SU-DHL-6 (cell line): ENCODE measurements around the gene SMIM38.

Experiments
- H2AFZ ChIP-seq: fragments of 200-600 bp; sonication (generic); 2 replicates; pipeline ENCODE4 v1.6.1; 2014; ENCODE audit warnings: low read depth, mild to moderate bottlenecking, moderate library complexity, mixed read lengths, antibody characterized with exemption, low read length; ENCODE audit not compliant: severe bottlenecking
- H3F3A ChIP-seq: fragments of 200-600 bp; shearing (Covaris generic); 2 replicates; pipeline ENCODE4 v1.6.0; 2016; ENCODE audit warnings: antibody characterized with exemption, mild to moderate bottlenecking; ENCODE audit not compliant: insufficient read depth
- H3K27ac ChIP-seq: fragments of 200-600 bp; sonication (generic); 2 replicates; pipeline ENCODE4 v1.5.1; 2016; ENCODE audit warnings: low read depth, mild to moderate bottlenecking, low read length, moderate library complexity, mixed read lengths
- H3K27me3 ChIP-seq: fragments of 200-600 bp; sonication (generic), shearing (Covaris generic); 2 replicates; pipeline ENCODE4 v1.6.0; 2014; ENCODE audit warnings: mild to moderate bottlenecking, low read length
- H3K36me3 ChIP-seq: fragments of 200-600 bp; sonication (generic); 2 replicates; pipeline ENCODE4 v1.6.1; 2014; ENCODE audit warnings: mild to moderate bottlenecking, low read length, mixed read lengths
- H3K4me2 ChIP-seq: fragments of 300-600, 200-600 bp; shearing (Covaris generic), sonication (generic); 2 replicates; pipeline ENCODE4 v1.6.0; 2014; ENCODE audit warnings: low read length, low read depth, mild to moderate bottlenecking; ENCODE audit not compliant: poor library complexity, severe bottlenecking
- H3K4me3 ChIP-seq: fragments of 200-600 bp; sonication (generic); 2 replicates; pipeline ENCODE4 v1.5.1; 2014; ENCODE audit warnings: antibody characterized with exemption, low read length, mild to moderate bottlenecking, mixed read lengths; ENCODE audit not compliant: insufficient read depth, poor library complexity, severe bottlenecking
- H3K79me2 ChIP-seq: fragments of 200-600 bp; sonication (generic); 2 replicates; pipeline ENCODE4 v1.6.1; 2014; ENCODE audit warnings: mild to moderate bottlenecking, low read length, moderate library complexity; ENCODE audit not compliant: insufficient read depth
- H3K9ac ChIP-seq: fragments of 200-600 bp; sonication (generic); 2 replicates; pipeline ENCODE4 v1.7.0; 2014; ENCODE audit warnings: mild to moderate bottlenecking, low read length
- H3K9me2 ChIP-seq: fragments of 200-600 bp; sonication (generic); replicated peaks from 2 replicates; pipeline ENCODE4 v1.6.1; 2014; ENCODE audit warnings: low read length; ENCODE audit not compliant: insufficient read depth
- H3K9me3 ChIP-seq: fragments of 200-600 bp; sonication (generic); 2 replicates; pipeline ENCODE4 v1.6.1; 2014; ENCODE audit warnings: low read length, mixed read lengths; ENCODE audit not compliant: insufficient read depth
- H4K20me1 ChIP-seq: fragments of 200-600 bp; sonication (generic); 2 replicates; pipeline ENCODE4 v1.6.1; 2014; ENCODE audit warnings: low read depth, mild to moderate bottlenecking, antibody characterized with exemption, low read length, moderate library complexity, mixed read lengths
- EZH2phosphoT487 ChIP-seq: fragments of 200-600 bp; sonication (generic), shearing (Covaris generic); conservative IDR thresholded peaks from 2 replicates; pipeline ENCODE4 v1.6.1; 2018; ENCODE audit warnings: mild to moderate bottlenecking, antibody characterized with exemption, low read length, moderate library complexity, mixed read lengths
- TF ChIP-seq, protein P1 (sequence below): fragments of 200-600 bp; sonication (generic); IDR thresholded peaks from one replicate; pipeline ENCODE4 v1.5.1; 2017; ENCODE audit warnings: antibody characterized with exemption, mild to moderate bottlenecking, low read length, moderate library complexity; ENCODE audit not compliant: insufficient read depth, poor library complexity, severe bottlenecking

SMIM38 gene

DNA sequence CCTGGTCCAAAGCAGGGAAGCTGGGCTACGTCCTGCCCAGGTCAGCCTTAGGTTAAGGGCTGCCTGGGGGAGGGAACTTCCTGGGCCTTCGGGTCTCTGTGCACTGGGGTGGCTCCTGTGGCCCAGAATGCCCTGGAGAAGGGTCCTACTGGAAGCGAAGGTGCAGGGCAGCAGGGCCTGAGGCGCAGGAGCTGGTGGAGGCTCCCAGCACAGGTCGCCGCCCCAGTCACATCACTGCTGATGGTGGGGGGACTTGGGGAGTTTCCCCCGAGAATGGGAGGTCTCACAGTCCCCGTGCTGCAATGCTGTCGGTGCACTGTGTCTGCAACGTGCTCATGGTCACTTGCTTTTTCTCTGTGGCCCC lies 815 bp upstream of the SMIM38 start:
- Histone ChIP-seq H3K27me3 (no peaks in the 10 kb centered on the region), H4K20me1 (no peaks in the 10 kb centered on the region), H3K4me3 (no peak overlapping the region), H3K36me3 (no peaks in the 10 kb centered on the region), H3F3A (no peaks in the 10 kb centered on the region), H3K4me2 (no peak overlapping the region), H2AFZ (no peak overlapping the region), H3K9me2 (no peaks in the 10 kb centered on the region), H3K9me3 (no peaks in the 10 kb centered on the region), H3K27ac (no peak overlapping the region), H3K9ac (no peak overlapping the region), H3K79me2 (no peaks in the 10 kb centered on the region)
- TF ChIP-seq EZH2phosphoT487 = no peak
- TF ChIP-seq, protein P1, sequence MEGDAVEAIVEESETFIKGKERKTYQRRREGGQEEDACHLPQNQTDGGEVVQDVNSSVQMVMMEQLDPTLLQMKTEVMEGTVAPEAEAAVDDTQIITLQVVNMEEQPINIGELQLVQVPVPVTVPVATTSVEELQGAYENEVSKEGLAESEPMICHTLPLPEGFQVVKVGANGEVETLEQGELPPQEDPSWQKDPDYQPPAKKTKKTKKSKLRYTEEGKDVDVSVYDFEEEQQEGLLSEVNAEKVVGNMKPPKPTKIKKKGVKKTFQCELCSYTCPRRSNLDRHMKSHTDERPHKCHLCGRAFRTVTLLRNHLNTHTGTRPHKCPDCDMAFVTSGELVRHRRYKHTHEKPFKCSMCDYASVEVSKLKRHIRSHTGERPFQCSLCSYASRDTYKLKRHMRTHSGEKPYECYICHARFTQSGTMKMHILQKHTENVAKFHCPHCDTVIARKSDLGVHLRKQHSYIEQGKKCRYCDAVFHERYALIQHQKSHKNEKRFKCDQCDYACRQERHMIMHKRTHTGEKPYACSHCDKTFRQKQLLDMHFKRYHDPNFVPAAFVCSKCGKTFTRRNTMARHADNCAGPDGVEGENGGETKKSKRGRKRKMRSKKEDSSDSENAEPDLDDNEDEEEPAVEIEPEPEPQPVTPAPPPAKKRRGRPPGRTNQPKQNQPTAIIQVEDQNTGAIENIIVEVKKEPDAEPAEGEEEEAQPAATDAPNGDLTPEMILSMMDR = no peak

DNA sequence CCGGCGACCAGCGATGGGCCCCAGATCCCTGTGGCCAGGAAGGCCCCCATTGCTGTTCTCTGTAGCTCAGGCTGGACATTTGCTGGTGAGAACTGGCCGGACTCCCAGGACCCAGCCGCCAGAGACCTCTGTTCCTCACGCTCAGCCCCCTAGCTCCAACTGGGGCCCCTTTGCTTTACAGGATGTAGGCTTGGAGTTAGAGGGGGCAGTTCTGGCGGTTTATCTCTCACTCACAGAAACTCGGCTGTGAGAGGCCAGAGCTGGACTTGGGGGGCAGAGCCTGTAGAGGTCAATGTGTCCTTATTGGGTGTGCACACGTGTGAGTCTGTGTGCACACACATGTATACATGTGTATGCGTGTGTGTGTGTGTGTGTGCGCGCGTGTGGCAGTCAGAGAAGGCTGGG lies 502 bp downstream of the SMIM38 start:
- Histone ChIP-seq H3K9me2 (no peaks in the 10 kb centered on the region), H3K79me2 (no peaks in the 10 kb centered on the region), H2AFZ (no peak overlapping the region), H3K9ac (no peak overlapping the region), H3K4me3 (no peak overlapping the region), H3F3A (no peaks in the 10 kb centered on the region), H3K27me3 (no peaks in the 10 kb centered on the region), H3K36me3 (no peaks in the 10 kb centered on the region), H4K20me1 (no peaks in the 10 kb centered on the region), H3K27ac (no peak overlapping the region), H3K9me3 (no peaks in the 10 kb centered on the region), H3K4me2 (no peak overlapping the region)
- TF ChIP-seq, protein P1 = no peak
- TF ChIP-seq EZH2phosphoT487 = no peak

DNA sequence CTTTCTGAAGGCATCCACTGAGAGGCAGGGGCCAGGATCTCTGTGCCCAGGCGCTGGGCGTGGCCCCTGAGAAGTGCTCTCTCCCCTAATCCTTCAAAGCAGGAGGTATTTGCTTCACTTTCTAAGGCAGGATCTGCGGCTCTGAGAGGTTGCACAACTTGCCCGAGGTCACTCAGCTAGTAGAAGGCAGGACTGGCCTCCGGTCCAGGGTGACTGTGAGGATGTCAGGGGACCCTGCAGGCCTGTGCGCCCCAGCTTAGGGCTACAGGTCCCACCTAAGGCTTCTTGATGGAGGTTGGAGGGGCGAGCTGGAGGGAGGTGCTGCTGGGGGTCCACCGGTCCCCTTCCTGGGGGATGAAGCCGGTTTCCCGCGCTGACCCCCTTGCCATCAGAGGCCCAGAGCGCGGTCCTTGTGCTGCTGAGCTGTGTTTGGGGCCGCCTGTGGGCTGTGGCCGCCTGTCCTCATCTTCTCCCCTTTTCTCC lies 979 bp downstream of the SMIM38 start:
- TF ChIP-seq EZH2phosphoT487 = no peak
- TF ChIP-seq, protein P1 = no peak
- no peaks in the 10 kb centered on the region for H3K9me3 ChIP-seq
- no peaks in the 10 kb centered on the region for H3K36me3 ChIP-seq
- no peaks in the 10 kb centered on the region for H3K27me3 ChIP-seq
- no peaks in the 10 kb centered on the region for H3K79me2 ChIP-seq
- no peak overlapping the region for H2AFZ ChIP-seq
- H3F3A ChIP-seq = no peaks in the 10 kb centered on the region
- H3K9ac ChIP-seq = no peak overlapping the region
- H4K20me1 ChIP-seq = no peaks in the 10 kb centered on the region
- H3K4me3 ChIP-seq = no peak overlapping the region
- H3K27ac ChIP-seq = no peak overlapping the region
- no peaks in the 10 kb centered on the region for H3K9me2 ChIP-seq
- H3K4me2 ChIP-seq = no peak overlapping the region
